GM12801 (cell line): ENCODE measurements around the gene PIK3R3.

Experiments
- TF ChIP-seq, protein P1 (sequence below): IDR thresholded peaks from one replicate; pipeline ENCODE4 v1.5.1; 2011; ENCODE audit warnings: control low read depth; ENCODE audit not compliant: insufficient read length; ENCODE audit errors: extremely low read depth

The PIK3R3 gene

DNA sequence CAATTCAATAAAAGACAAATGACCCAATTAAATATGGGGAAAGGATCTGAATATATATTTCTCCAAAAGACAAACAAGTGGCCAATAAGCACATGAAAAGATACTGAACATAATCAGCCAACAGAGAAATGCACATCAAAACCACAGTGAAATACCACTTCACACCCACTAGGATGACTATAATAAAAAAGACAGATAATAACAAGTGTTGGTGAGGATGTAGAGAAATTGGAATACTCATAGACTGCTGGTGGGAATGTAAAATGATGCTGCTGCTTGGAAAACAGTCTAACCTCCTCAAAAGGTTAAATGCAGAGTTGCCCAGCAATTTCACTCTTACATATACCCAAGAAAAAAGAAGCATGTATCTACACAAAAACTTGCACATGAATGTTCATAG is 48.9 kb downstream of the PIK3R3 start:
- TF ChIP-seq, protein P1, sequence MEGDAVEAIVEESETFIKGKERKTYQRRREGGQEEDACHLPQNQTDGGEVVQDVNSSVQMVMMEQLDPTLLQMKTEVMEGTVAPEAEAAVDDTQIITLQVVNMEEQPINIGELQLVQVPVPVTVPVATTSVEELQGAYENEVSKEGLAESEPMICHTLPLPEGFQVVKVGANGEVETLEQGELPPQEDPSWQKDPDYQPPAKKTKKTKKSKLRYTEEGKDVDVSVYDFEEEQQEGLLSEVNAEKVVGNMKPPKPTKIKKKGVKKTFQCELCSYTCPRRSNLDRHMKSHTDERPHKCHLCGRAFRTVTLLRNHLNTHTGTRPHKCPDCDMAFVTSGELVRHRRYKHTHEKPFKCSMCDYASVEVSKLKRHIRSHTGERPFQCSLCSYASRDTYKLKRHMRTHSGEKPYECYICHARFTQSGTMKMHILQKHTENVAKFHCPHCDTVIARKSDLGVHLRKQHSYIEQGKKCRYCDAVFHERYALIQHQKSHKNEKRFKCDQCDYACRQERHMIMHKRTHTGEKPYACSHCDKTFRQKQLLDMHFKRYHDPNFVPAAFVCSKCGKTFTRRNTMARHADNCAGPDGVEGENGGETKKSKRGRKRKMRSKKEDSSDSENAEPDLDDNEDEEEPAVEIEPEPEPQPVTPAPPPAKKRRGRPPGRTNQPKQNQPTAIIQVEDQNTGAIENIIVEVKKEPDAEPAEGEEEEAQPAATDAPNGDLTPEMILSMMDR = no peak

DNA sequence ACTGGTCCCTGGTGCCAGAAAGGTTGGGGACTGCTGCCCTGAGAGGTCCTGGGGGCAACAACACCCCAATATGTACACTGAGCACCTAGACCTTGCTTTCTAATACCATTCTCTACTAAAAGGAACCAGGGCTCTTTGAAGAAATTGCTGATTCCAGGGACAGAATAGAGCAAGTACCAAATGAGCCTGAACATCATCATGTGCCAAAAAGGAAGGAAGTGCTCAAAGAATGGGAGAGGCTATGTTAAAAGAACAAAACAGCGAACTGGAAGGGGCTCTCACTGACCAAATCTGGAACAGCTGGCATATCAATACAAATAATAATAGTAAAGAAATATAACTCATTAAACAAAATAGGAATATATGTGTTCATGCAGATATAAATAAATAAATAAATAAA is 50.8 kb downstream of the PIK3R3 start:
- TF ChIP-seq, protein P1 = no peak

DNA sequence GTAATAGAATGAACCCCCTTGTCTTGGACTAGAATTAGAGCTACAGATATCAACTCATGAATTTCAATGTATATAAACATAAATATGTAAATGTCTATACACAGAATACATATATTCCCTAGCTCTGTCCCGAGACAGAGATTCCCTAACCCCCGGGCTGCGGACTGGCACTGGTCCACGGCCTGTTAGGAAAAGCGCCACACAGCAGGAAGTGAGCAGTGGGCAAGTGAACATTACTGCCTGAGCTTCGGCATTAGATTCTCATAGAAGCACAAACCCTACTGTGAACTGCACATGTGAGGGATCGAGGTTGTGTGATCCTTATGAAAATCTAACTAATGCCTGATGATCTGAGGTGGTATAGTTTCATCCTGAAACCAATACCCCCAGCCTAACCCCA is 51.2 kb downstream of the PIK3R3 start:
- TF ChIP-seq, protein P1 = no peak

DNA sequence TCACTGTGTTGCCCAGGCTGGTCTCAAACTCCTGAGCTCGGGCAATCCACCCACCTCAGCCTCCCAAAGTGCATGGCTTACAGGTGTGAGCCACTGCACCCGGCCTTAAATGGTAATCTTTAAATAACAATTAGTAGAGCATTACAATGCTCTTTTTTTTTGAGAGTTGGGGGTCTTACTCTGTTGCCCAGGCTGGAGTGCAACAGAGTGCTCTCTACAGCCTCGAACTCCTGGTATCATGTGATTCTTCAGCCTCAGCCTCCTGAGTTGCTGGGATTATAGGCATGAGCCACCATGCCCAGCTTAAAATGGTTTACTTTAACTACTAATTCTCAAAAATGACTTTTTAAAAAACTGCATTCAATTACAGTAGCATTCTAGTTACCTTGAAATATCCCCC is 52.2 kb downstream of the PIK3R3 start:
- TF ChIP-seq, protein P1 = no peak

DNA sequence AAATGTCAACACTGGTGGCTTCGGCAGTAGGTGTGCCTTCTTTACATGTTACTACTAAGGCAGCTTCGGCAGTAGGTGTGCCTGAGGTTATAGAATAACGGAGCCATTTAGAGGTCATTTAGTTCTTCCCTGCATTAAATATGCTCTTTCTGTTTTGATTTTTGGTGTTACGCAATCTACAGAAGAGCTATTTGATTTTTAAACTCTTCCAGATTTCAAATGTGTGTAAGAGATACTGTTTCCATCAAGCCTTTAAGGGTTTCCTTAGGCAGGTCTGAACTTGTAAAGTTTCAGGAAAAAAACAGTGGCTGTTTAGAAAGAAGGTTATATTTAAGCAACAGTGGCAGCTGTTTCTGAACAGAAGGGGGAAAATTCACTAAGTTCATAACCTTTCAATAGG is 54.8 kb downstream of the PIK3R3 start:
- TF ChIP-seq, protein P1 = no peak

DNA sequence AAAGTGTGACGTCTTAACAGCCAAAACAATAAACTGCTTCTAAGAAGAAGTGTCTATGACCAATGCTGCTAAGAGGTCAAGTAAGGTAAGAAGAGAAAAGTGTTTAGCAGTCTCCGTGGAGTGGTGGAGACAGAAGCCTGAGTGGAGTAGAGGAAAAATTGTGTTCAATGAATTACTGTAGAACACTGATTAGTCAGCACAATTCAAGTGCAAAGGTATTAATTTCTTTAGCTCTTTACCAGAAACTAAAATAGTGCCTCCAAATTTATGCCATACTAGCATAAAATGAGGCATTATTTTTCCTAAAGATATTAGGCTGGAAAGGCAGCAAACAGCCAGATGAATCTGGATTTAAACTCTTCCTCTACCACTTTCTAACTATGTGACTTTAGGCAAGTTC is 56.1 kb downstream of the PIK3R3 start:
- TF ChIP-seq, protein P1 = no peak

DNA sequence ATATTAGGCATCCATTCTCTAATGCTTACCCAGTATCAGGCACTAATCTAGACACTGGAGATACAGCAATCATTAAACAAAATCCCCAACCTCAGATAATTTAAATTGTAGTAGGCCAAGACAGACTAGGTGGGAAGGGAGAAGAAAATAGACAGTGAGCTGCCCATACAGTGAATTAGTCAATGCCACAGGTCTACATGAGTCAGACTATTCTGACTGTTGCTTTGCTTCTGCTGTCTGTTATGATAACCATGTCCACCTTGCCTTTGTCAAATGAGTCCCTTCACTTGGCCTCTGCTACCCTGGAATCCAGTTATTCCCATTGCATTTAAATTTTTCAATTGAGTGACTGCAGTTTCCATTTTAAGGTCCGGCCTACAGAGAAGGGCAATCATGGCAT is 59.5 kb downstream of the PIK3R3 start:
- TF ChIP-seq, protein P1 = no peak

DNA sequence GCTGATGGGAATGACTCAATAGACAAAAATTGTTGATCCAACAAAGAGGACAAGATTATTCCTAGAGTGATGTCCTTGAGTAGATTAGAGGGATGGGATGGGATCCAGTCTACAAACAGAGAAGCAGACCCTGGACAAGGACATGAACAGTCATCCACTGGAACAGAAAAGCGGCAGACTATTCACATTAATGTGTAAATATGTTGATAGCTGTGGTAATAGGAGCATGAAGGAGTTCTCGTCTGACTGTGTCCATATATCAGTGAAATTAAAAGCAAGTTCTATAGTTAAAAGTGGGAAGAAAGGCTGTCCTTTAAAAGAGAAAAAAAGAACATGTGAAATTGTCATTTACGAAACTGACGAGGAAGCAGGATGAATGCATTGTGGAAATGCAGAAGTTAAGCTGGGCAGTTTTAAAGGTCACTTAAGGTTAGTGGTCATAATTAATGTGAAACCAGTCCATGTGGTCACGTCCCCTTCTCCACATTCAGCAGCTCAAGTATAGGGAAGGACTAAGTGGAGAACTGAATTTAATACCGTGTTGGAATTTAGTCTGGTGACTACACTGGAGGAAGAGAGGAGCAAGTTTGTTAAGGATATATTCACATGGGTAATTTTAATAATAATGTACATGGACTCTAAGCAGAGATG is 62.1 kb downstream of the PIK3R3 start:
- TF ChIP-seq, protein P1 = no peak
